Stimulated activated CD8-positive, alpha-beta memory T cell treated with anti-CD3 and anti-CD28 coated beads, Interleukin-12 subunit alpha, Interleukin-12 subunit beta, amount 100 ng/mL, for 1 hour (primary cell): Measurements from ENCODE around the gene SCARB2.
"Not testable (repeated sequence)": the region's sequence is repeated elsewhere in the genome, so short reads cannot be mapped to it uniquely, and the experiment has no call there.

Source experiments
- DNase-seq: peaks from one replicate; pipeline ENCODE4 v3.0.0-alpha.2; 2020; ENCODE audit warnings: low read depth

Gene SCARB2, protein sequence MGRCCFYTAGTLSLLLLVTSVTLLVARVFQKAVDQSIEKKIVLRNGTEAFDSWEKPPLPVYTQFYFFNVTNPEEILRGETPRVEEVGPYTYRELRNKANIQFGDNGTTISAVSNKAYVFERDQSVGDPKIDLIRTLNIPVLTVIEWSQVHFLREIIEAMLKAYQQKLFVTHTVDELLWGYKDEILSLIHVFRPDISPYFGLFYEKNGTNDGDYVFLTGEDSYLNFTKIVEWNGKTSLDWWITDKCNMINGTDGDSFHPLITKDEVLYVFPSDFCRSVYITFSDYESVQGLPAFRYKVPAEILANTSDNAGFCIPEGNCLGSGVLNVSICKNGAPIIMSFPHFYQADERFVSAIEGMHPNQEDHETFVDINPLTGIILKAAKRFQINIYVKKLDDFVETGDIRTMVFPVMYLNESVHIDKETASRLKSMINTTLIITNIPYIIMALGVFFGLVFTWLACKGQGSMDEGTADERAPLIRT

DNA sequence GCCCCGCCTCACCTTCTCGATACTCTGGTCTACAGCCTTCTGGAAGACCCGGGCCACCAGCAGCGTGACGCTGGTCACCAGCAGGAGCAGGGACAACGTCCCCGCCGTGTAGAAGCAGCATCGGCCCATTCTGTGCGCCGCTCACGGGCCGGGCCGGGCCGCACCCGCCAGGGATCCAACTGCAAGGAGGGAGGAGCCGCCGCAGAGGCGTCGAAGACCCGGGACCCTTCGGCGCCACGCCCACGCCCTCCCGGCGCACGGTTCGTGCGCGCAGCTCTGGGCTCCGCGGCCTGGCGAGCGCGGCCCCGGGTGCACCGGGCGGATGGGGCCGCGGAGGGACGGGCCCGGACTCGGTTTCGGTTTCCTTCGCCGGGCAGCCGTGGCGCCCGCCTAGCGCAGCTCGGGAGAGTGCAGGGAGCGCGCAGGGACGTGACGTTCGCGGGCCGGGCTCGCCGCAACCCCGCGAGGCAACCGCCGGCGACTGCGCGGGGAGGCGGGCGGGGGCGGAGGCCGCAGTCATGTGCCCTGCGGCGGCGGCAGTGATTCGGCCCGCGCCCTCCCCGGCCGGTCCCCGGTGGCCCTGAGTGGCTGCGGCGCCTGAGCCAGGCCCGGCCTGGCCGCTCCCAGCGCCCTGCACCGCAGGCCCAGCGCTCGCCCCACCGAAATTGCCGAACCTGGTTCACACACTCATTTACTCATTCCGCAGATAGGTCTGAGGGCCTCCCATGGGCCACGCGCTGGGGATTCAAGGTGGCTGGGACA is at the start of gene SCARB2:
Gene SCARB2, minus strand, starts transcription at position 410 of the 762 bp plus-strand sequence. Its CDS starts 281 bp downstream, at position 129.
- DNase-seq = peak; percentile 50

DNA sequence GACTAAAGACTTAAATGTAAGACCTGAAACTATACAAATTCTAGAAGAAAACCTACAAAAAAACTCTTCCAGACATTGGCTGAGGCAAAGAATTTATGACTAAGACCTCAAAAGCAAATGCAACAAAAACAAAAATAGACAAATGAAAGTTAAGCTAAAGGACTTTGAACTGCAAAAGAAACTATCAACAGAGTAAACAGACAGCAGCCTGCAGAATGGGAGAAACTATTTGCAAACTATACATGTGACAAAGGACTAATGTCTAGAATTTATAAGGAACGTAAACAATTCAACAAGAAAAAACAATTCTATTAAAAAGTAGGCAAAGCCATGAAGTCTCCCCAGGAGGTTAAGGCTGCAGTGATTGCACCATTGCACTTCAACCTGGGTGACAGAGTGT is 46.9 kb upstream of the SCARB2 start:
- DNase-seq = no peak

DNA sequence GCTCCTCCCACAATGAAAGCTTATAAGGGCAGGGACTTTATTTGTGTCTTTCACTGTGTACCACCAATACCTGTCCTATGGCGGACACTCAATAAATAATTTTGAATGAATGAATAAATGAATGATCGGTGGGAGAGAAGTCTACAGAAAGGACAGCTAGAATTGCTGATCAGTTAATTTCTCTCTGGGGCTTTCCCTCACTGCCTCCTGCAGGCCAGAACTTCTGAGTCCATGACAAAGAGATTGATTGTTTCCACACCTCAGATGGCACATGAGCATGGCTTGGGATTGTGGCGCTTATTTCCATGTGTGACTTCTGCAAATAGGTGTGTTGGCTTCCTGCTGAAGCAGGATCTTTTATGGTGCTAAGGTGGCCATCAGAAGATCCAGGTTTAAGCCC is 44.2 kb upstream of the SCARB2 start:
- DNase-seq = no peak

GRCh38 chr4:76256968-76257367 is 43.3 kb upstream of the SCARB2 start:
- no peak for DNase-seq

DNA sequence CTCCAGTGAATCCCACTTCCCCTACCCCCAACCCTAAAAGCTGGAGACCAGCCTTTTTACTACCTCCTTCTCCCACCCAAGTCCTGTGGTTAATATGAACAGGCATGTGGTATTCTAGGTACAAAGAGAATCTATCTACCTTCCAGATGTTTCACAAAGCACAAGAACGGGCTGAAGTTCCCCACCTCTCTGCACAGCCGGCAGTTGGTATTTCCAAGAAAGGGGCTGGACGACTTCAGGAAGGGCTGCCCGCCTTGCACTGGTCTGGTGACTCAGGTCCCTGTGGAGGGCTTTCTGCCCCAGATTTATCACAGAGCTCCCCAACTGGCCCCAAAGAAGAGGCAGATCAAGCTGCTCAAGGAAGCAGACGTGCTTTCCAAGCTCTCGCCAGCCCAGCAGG is 42.4 kb upstream of the SCARB2 start:
- DNase-seq = no peak

DNA sequence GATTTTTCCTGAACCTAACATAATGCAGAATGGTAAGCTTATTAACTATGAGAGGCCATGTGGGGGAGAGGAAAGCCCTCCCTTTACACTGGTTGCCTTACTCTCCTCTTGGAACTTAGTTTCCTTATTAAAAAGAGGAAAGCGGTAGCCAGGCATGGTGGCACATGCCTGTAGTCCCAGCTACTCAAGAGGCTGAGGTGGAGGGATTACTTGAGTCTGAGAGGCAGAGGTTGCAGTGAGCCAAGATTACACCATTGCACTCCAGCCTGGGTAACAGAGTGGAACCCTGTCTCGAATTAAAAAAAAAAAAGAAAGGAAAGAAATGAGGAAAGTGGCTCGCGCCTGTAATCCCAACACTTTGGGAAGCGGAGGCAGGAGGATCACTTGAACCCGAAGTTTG is 39.9 kb upstream of the SCARB2 start:
- no peak for DNase-seq

- no peak for DNase-seq
Observed at GRCh38 chr4:76252271-76252653, 38.6 kb upstream of the SCARB2 start.

DNA sequence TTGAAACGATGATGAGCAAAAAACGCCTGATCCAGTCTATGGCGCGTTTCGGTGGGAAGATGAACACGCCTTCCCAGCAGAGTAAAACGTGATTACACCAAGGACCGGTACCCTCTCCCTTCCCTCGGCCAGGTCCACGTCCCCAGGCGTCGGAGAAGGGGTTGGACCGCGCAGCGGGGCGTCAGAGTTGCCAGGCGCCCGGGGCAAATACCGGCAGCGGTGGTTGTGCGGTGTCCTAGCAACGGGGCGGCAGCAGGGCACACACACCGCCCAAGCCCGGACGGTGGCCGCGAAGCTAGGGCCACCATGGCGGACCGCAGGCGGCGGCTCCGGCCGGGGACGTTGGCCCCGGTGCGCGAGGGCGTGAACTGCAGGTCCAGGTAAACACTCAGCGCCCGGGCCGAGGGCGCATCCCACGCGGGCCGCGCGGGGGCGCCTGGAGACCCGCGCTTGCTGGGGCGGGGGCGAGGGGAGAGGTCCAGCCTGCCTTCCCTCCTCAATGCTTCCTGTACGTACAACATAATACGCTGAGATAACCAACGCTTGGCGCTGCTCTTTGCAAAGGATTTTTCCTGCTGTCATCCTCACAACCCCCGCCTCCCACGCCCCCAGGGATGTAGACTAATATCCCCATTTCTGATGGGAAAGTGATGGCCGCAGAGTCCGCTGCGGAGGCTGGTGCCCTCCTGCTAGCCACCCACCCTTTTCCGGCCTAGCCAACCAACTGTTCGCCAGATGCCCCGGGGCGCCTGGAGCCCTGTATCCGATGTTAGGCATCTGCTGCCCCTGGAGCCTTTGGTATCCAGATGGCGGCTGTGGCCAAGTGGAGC is 38.0 kb upstream of the SCARB2 start, which contains the start of gene FAM47E:
Gene FAM47E, plus strand, starts transcription at position 281 of the 830 bp plus-strand sequence. Its CDS starts 26 bp downstream, at position 307.
- DNase-seq = no peak

DNA sequence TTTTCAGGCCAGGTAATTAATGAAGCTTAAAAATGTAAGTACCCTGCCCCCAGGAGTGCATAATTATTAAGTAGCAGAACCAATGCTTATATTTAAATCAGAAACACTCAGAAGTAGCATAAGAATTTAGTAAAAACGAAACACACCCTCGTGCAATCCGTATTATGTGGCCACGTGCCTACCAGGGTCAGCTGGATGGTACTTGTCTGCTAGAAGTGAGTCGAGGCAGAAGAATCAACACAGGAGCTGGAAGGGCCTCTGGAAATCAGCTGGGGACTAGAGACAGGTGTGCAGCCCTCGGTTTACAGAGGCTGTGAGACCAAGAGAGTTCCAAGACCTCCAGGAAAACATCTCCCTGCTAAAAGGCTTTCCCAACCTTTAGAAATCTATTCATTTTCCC is 37.3 kb upstream of the SCARB2 start:
- no peak for DNase-seq

GRCh38 chr4:76246852-76247251 is 33.2 kb upstream of the SCARB2 start:
- DNase-seq = no peak

- no peak for DNase-seq
Observed at GRCh38 chr4:76246025-76246424, 32.4 kb upstream of the SCARB2 start.

GRCh38 chr4:76243877-76244276 is 30.3 kb upstream of the SCARB2 start:
- not testable (repeated sequence) for DNase-seq

DNA sequence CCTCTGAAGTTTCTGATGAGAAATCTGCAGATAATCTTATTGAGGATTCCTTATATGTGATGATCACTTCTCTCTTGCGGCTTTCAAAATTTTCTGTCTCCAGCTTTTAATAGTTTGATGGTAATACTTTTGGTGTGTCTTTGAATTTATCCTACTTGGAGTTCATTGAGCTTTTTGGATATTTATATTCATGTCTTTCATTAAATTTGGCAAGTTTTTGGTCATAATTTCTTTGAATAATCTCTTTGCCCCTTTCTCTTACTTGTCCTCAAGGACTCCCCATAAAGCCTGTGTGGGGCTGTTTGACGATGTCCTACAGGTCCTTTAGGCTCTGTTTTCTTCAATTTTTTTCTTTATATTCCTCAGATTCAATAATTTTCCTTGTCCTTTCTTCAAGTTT is 26.6 kb upstream of the SCARB2 start:
- no peak for DNase-seq

DNA sequence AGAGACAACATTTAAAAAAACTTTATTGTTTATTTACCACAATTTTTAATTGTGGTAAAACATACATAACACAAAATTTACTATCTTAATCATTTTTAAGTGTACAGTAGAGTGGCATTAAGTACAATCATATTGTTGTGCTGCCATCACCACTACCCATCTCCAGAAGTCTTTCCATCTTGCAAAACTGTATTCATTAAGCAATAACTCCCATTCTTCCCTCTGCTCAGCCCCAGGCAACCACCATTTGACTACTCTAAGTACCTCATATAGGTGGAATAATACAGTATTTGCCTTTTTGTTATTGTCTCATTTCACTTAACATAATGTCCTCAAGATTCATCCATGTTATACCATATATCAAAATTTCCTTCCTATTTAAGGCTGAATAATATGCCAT is 25.1 kb upstream of the SCARB2 start:
- DNase-seq = no peak

DNA sequence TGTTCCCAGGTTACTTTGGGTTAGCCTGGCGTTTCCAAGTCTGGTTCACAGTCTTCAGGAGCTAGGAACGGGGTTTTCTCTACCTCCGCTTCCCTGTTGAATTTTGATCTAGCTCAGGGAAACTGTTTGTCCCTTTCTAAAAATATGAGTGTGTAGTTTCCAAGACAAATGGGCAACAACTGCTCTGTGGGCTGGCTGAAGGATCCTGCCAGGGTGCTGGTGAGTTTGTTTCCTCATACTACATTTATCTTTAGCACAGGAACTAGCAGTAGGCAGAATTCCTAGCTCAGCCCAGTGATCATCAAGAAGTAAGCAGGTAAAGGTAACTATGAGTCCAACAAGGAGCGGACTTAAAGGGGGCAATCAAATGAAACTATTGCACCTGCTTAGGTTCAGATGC is 24.6 kb upstream of the SCARB2 start:
- DNase-seq = no peak

DNA sequence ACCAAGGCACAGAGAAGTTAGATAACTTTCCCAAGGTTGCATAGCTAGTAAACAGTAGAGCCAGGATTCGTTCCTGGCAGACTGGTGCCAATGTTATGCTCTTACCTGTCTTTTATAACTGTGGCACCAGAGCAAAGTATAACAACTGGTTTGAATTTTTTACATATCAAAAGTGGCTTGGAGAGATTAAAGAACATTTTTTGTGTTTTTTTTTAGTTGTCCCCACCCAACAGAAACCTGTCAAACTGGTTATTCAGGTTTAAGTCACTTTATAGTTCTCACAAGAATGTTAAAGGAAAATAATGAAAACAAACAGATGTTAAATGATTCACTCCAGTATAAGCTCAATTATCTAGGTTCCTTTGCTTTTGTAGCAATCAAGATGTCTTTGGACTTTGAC is 22.3 kb upstream of the SCARB2 start:
- DNase-seq = no peak

DNA sequence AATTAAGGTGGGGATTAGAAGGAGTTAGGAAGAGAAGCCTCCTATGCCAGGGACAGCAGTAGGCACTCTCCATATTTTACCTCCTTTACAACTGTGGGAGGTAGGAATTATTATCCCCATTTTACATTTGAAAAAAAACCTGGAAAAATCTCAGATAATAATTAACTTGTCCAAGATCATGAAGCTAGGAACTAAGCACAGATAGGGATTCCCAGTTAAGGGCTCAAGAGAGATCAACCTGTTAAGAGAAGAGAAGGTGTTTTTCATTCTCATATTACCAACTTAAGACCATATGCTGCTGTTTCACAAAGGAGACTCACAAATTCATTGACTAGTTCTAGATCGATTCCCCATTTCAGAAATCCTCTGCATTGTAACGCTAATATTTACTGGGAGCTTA is 21.8 kb upstream of the SCARB2 start:
- DNase-seq = no peak

DNA sequence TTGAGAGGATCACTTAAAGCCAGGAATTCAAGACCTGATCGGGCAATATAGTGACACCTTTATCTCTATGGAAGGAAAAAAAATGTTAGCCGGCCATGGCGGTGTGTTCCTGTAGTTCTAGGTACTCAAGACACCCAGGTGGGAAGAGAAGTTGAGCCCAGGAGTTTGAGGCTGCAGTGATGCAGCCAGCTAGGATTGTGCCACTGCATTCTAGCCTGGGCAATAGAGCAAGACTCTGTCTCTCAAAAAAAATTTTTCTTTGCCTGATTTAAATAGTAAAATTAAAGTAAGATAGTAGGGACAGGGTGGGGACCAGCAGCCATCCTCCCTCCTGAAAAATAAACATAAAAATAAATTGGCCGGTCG is 21.0 kb upstream of the SCARB2 start:
- no peak for DNase-seq

DNA sequence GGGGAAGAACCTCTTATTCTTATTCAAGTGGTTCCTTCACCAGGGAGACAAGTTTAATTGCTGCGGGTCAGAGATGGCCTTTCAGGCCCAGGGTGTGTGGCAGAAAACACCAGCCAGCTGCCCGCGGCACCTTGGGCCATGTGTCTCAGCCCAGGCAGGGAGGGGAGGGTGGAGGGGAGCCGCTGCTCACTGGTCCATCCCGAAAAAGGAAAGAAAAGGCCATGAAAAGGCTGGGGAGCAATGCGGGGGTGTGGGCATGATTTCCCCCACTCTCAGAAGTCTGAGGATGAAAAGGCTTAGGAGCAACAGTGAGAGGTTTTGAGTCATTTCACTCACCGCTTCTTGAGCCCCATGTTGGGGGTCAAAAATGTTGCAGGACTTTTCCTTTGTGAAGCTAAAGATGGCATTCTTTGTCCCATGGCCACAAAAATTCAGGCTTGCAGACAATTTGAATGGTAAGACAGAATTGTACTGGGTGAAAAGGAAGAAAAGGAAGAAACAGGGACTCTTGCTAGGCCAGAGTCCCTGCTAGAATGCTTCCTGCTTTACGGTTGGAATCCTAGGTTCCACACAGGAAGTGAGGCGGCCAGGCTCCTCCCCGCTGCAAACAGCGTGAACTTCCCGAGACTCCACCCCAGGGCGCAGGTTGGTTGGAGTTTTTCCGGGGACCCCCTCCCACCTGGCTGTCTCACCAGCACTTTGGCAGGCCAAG is 20.5 kb upstream of the SCARB2 start:
- no peak for DNase-seq

DNA sequence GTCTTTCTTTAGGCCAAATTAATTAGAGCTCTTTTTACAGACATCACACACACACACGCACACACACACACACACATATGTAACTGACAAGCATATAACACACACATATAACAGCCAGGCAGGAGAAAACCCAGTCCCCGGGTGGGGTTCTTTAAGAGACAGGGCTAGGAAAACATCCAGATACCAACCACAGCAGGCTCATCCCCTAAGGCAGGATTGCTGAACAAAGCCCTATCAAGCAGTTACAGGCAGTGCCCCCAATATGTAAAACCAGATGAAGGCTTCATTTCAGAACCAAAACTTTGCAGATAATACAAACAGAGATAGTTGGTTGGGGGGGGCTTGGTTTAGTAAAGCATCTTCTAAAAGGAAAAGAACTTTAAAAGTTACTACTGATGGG is 19.9 kb upstream of the SCARB2 start:
- no peak for DNase-seq

GRCh38 chr4:76233083-76233482 is 19.5 kb upstream of the SCARB2 start:
- DNase-seq = no peak

- DNase-seq = no peak
Observed at GRCh38 chr4:76232681-76233080, 19.1 kb upstream of the SCARB2 start.
